ENCODE measurements around the gene TRIP12.

The TRIP12 gene

GRCh38 chr2:229920011-229920641 lies 1.7 kb downstream of the TRIP12 start:
- no peaks in the 10 kb centered on the region for H3K9me3 ChIP-seq (ENCODE audit: insufficient read depth, low read length)
- peaks cover 61% of the 10 kb centered on the region for H3K79me2 ChIP-seq (ENCODE audit: low read length)
- H3K4me3 ChIP-seq (ENCODE audit: low read length), result peak overlapping the region; percentile 98
- H3K27ac ChIP-seq (ENCODE audit: low read length), result no peak overlapping the region
- peaks cover 8% of the 10 kb centered on the region for H3K36me3 ChIP-seq (replicated peaks; ENCODE audit: low read depth, low read length)
- H4K20me1 ChIP-seq (ENCODE audit: insufficient read depth, low read length), result peaks cover 26% of the 10 kb centered on the region
- no peak overlapping the region for H2AFZ ChIP-seq (ENCODE audit: low read depth, low read length)
- H3K4me1 ChIP-seq (ENCODE audit: low read length), result peaks cover 9% of the 10 kb centered on the region; the same call in 1 of the 2 replicates
- H3K9ac ChIP-seq (ENCODE audit: low read length), result peak overlapping the region; percentile 98
- no peaks in the 10 kb centered on the region for H3K27me3 ChIP-seq (ENCODE audit: low read depth, low read length)
- no peak for TF ChIP-seq CTCF (IDR thresholded peaks at IDR 0.05; ENCODE audit: low read depth, low read length)
- TF ChIP-seq EZH2phosphoT487 (IDR thresholded peaks at IDR 0.05; ENCODE audit: low read depth), result no peak
- H3K4me2 ChIP-seq (ENCODE audit: low read length), result peak overlapping the region; percentile 94

- Histone ChIP-seq H3K27ac (ENCODE audit: low read length) (no peak overlapping the region), H3K36me3 (replicated peaks; ENCODE audit: low read depth, low read length) (peaks cover 8% of the 10 kb centered on the region), H3K27me3 (ENCODE audit: low read depth, low read length) (no peaks in the 10 kb centered on the region), H3K9ac (ENCODE audit: low read length) (no peak overlapping the region), H3K4me1 (ENCODE audit: low read length) (peaks cover 9% of the 10 kb centered on the region; the same call in 1 of the 2 replicates), H2AFZ (ENCODE audit: low read depth, low read length) (no peak overlapping the region), H3K4me3 (ENCODE audit: low read length) (no peak overlapping the region), H4K20me1 (ENCODE audit: insufficient read depth, low read length) (peaks cover 36% of the 10 kb centered on the region), H3K9me3 (ENCODE audit: insufficient read depth, low read length) (no peaks in the 10 kb centered on the region), H3K79me2 (ENCODE audit: low read length) (peaks cover 84% of the 10 kb centered on the region), H3K4me2 (ENCODE audit: low read length) (no peak overlapping the region)
- TF ChIP-seq CTCF (IDR thresholded peaks at IDR 0.05; ENCODE audit: low read depth, low read length) (no peak), EZH2phosphoT487 (IDR thresholded peaks at IDR 0.05; ENCODE audit: low read depth) (no peak)
Measured at GRCh38 chr2:229917793-229918192, 4.0 kb downstream of the TRIP12 start.

- TF ChIP-seq CTCF (IDR thresholded peaks at IDR 0.05; ENCODE audit: low read depth, low read length) (no peak), EZH2phosphoT487 (IDR thresholded peaks at IDR 0.05; ENCODE audit: low read depth) (no peak)
- Histone ChIP-seq H3K27ac (ENCODE audit: low read length) (no peak overlapping the region), H3K36me3 (replicated peaks; ENCODE audit: low read depth, low read length) (peaks cover 8% of the 10 kb centered on the region), H3K4me2 (ENCODE audit: low read length) (no peak overlapping the region), H3K9me3 (ENCODE audit: insufficient read depth, low read length) (no peaks in the 10 kb centered on the region), H3K4me3 (ENCODE audit: low read length) (no peak overlapping the region), H2AFZ (ENCODE audit: low read depth, low read length) (no peak overlapping the region), H3K79me2 (ENCODE audit: low read length) (peaks cover 94% of the 10 kb centered on the region), H3K4me1 (ENCODE audit: low read length) (peaks cover 15% of the 10 kb centered on the region), H3K9ac (ENCODE audit: low read length) (no peak overlapping the region), H3K27me3 (ENCODE audit: low read depth, low read length) (no peaks in the 10 kb centered on the region), H4K20me1 (ENCODE audit: insufficient read depth, low read length) (peaks cover 58% of the 10 kb centered on the region)
Measured at GRCh38 chr2:229914171-229914570, 7.6 kb downstream of the TRIP12 start.

- H3K4me2 ChIP-seq (ENCODE audit: low read length), result peak overlapping the region; percentile 5; the same call in 1 of the 2 replicates
- H3K27ac ChIP-seq (ENCODE audit: low read length), result no peak overlapping the region
- peaks cover 44% of the 10 kb centered on the region for H4K20me1 ChIP-seq (ENCODE audit: insufficient read depth, low read length)
- peaks cover 7% of the 10 kb centered on the region for H3K36me3 ChIP-seq (replicated peaks; ENCODE audit: low read depth, low read length)
- H3K27me3 ChIP-seq (ENCODE audit: low read depth, low read length), result no peaks in the 10 kb centered on the region
- TF ChIP-seq EZH2phosphoT487 (IDR thresholded peaks at IDR 0.05; ENCODE audit: low read depth), result no peak
- TF ChIP-seq CTCF (IDR thresholded peaks at IDR 0.05; ENCODE audit: low read depth, low read length), result peak; percentile 41
- H3K4me3 ChIP-seq (ENCODE audit: low read length), result no peak overlapping the region
- no peak overlapping the region for H3K9ac ChIP-seq (ENCODE audit: low read length)
- H3K4me1 ChIP-seq (ENCODE audit: low read length), result peaks cover 15% of the 10 kb centered on the region
- H3K79me2 ChIP-seq (ENCODE audit: low read length), result peaks cover 65% of the 10 kb centered on the region
- H2AFZ ChIP-seq (ENCODE audit: low read depth, low read length), result no peak overlapping the region
- H3K9me3 ChIP-seq (ENCODE audit: insufficient read depth, low read length), result no peaks in the 10 kb centered on the region
Measured at GRCh38 chr2:229910832-229911412, 10.9 kb downstream of the TRIP12 start.

All from OCI-LY3 (cell line).